HCT116 (cell line): ENCODE measurements around the gene HCN2. TPM values are rescaled to one million over a fixed set of nuclear protein-coding genes. Genes with fewer than 3 reads are reported as not detected.
A peak's percentile ranks its signal among the peaks of the same experiment; 100 is the strongest.

Experiments
- ATAC-seq: fragments of 200-7000 bp; cut with Tn5 transposase; 2 replicates; pipeline ENCODE4 v1.9.1; 2020; ENCODE audit warnings: mild to moderate bottlenecking, moderate library complexity
- BruUV-seq: library from RNA; stranded (reverse); fragments of 400-500 nt; replicated peaks from 2 replicates; lab custom pipeline; 2021; lab: Mats Ljungman, UMichigan
- CTCF ChIA-PET: fragments of 300-600 bp; sonication (Branson Sonifier 250); formaldehyde crosslinking; loops from one replicate; lab custom pipeline; 2021; ENCODE audit warnings: antibody characterized with exemption; lab: Charles Lee
- POLR2A ChIA-PET: fragments of 300-600, 350-600 bp; sonication (Branson Sonifier 250); formaldehyde crosslinking; loops from one replicate; lab custom pipeline; 2021; ENCODE audit warnings: antibody characterized with exemption; lab: Charles Lee
- RAD21 ChIA-PET, 2 experiments: fragments of 300-600 bp; sonication (Branson Sonifier 250); formaldehyde crosslinking; loops; one replicate each; lab custom pipeline; 2023; ENCODE audit warnings: low total read pairs in 2 of 2; ENCODE audit not compliant: uncharacterized antibody in 2 of 2, unreplicated experiment in 2 of 2, low non-redundant PET in 1 of 2; lab: Charles Lee
- DNase-seq: peaks from one replicate; pipeline ENCODE4 v3.0.0-alpha.2; 2010; ENCODE audit warnings: low read depth, low spot score
- H2AFZ ChIP-seq: fragments of 200-600 bp; shearing (Covaris generic), sonication (generic); 2 replicates; pipeline ENCODE4 v1.6.1; 2017; ENCODE audit warnings: low read depth, mixed run types, mixed read lengths, antibody characterized with exemption, low read length; ENCODE audit not compliant: poor library complexity, severe bottlenecking
- H3K27ac ChIP-seq: 2 replicates; pipeline ENCODE4 v1.5.1; 2012; ENCODE audit warnings: low read depth, low read length
- H3K27me3 ChIP-seq: fragments of 200-600 bp; sonication (generic); 2 replicates; pipeline ENCODE4 v1.6.1; 2016; ENCODE audit warnings: mixed run types, low read length, mixed read lengths; ENCODE audit not compliant: insufficient read depth
- H3K36me3 ChIP-seq, 2 experiments: fragments of 200-500 bp in 1 of 2; fragments of 200-600 bp in 1 of 2; sonication (Bioruptor generic) in 1 of 2; sonication (generic) in 1 of 2; 2 replicates each; pipeline versions ENCODE4 v1.5.1 to v1.6.1; 2014 to 2016; ENCODE audit warnings: low read length in 2 of 2, inconsistent platforms in 1 of 2, mixed read lengths in 1 of 2, mixed run types in 1 of 2; ENCODE audit not compliant: insufficient read depth in 2 of 2, control insufficient read depth in 1 of 2
- H3K4me1 ChIP-seq, 2 experiments: fragments of 200-600 bp in 1 of 2; sonication (generic) in 1 of 2; 2 replicates each; pipeline versions ENCODE4 v1.5.1 to v1.6.1; 2012 to 2017; ENCODE audit warnings: low read length in 2 of 2, inconsistent platforms in 1 of 2, mild to moderate bottlenecking in 1 of 2, mixed read lengths in 1 of 2, mixed run types in 1 of 2, moderate library complexity in 1 of 2; ENCODE audit not compliant: insufficient read depth in 2 of 2, control insufficient read depth in 1 of 2
- H3K4me2 ChIP-seq: fragments of 200-600 bp; sonication (generic); 2 replicates; pipeline ENCODE4 v1.6.1; 2017; ENCODE audit warnings: mixed run types, low read length, mixed read lengths
- H3K4me3 ChIP-seq, 2 experiments: fragments of 200-600 bp in 1 of 2; sonication (generic) in 1 of 2; replicated peaks in 1 of 2; 2 replicates each; pipeline ENCODE4 v1.5.1; 2011 to 2016; ENCODE audit warnings: low read length in 2 of 2, control low read depth in 1 of 2, low read depth in 1 of 2, mild to moderate bottlenecking in 1 of 2, mixed read lengths in 1 of 2, mixed run types in 1 of 2
- H3K79me2 ChIP-seq: fragments of 200-600 bp; sonication (generic); 2 replicates; pipeline ENCODE4 v1.6.1; 2017; ENCODE audit warnings: mild to moderate bottlenecking, mixed run types, low read length, moderate library complexity, mixed read lengths; ENCODE audit not compliant: insufficient read depth
- H3K9ac ChIP-seq: fragments of 200-600 bp; sonication (generic); 2 replicates; pipeline ENCODE4 v1.6.1; 2016; ENCODE audit warnings: low read length, mixed read lengths
- H3K9me2 ChIP-seq: fragments of 200-600 bp; sonication (generic), shearing (Covaris generic); 2 replicates; pipeline ENCODE4 v1.6.1; 2017; ENCODE audit warnings: mixed run types, mild to moderate bottlenecking, moderate library complexity; ENCODE audit not compliant: insufficient read depth
- H3K9me3 ChIP-seq, 2 experiments: fragments of 200-500 bp in 1 of 2; fragments of 200-600 bp in 1 of 2; sonication (Bioruptor generic) in 1 of 2; sonication (generic) in 1 of 2; 2 replicates each; pipeline ENCODE4 v1.6.1; 2014 to 2017; ENCODE audit warnings: low read length in 2 of 2, mixed read lengths in 2 of 2, inconsistent platforms in 1 of 2, low read depth in 1 of 2, mild to moderate bottlenecking in 1 of 2, mixed run types in 1 of 2, moderate library complexity in 1 of 2; ENCODE audit not compliant: control insufficient read depth in 1 of 2, insufficient read depth in 1 of 2
- H4K20me1 ChIP-seq: fragments of 200-600 bp; sonication (generic), shearing (Covaris generic); 2 replicates; pipeline ENCODE4 v1.6.1; 2017; ENCODE audit warnings: mixed run types, mild to moderate bottlenecking, moderate library complexity; ENCODE audit not compliant: insufficient read depth
- CEBPB ChIP-seq: IDR thresholded peaks from 2 replicates; pipeline ENCODE4 v1.6.1; 2012; ENCODE audit warnings: low read depth
- EZH2phosphoT487 ChIP-seq: fragments of 200-600 bp; IDR thresholded peaks from 2 replicates; pipeline ENCODE4 v1.6.1; 2018; ENCODE audit warnings: antibody characterized with exemption, borderline replicate concordance
- FOSL1 ChIP-seq: IDR thresholded peaks from 2 replicates; pipeline ENCODE4 v1.6.1; 2012; ENCODE audit warnings: low read depth
- JUND ChIP-seq: IDR thresholded peaks from 2 replicates; pipeline ENCODE4 v1.6.1; 2012
- SP1 ChIP-seq: IDR thresholded peaks from 2 replicates; pipeline ENCODE4 v1.6.1; 2012; ENCODE audit warnings: low read depth
- YY1 ChIP-seq: IDR thresholded peaks from 2 replicates; pipeline ENCODE4 v1.6.1; 2011; ENCODE audit warnings: low read length, low read depth, moderate library complexity, mild to moderate bottlenecking; ENCODE audit not compliant: insufficient replicate concordance; ENCODE audit errors: extremely low read depth
- intact Hi-C: fragments of 100-400 bp; cut with micrococcal nuclease; formaldehyde crosslinking; loops from 2 replicates; pipeline ENCODE4 v1.10.0; 2022
- total RNA-seq: library from RNA; stranded (reverse); gene quantifications from one replicate; pipeline ENCODE4 v1.2.1, GENCODE V29; 2021; ENCODE audit not compliant: unreplicated experiment
- TF ChIP-seq, protein P1 (sequence below), 3 experiments: fragments of 200-600 bp in 1 of 3; sonication (generic) in 1 of 3; IDR thresholded peaks in 2 of 3; conservative IDR thresholded peaks in 1 of 3; 2 replicates each; pipeline ENCODE4 v1.5.1; 2012 to 2017; ENCODE audit warnings: low read depth in 2 of 3, low read length in 2 of 3, antibody characterized with exemption in 1 of 3, borderline replicate concordance in 1 of 3, control low read depth in 1 of 3, mild to moderate bottlenecking in 1 of 3, mixed read lengths in 1 of 3, mixed run types in 1 of 3, moderate library complexity in 1 of 3; ENCODE audit not compliant: insufficient read depth in 1 of 3

HCN2 gene
- total RNA-seq, 1 experiment from 2014 or later: 2.4 TPM

DNA sequence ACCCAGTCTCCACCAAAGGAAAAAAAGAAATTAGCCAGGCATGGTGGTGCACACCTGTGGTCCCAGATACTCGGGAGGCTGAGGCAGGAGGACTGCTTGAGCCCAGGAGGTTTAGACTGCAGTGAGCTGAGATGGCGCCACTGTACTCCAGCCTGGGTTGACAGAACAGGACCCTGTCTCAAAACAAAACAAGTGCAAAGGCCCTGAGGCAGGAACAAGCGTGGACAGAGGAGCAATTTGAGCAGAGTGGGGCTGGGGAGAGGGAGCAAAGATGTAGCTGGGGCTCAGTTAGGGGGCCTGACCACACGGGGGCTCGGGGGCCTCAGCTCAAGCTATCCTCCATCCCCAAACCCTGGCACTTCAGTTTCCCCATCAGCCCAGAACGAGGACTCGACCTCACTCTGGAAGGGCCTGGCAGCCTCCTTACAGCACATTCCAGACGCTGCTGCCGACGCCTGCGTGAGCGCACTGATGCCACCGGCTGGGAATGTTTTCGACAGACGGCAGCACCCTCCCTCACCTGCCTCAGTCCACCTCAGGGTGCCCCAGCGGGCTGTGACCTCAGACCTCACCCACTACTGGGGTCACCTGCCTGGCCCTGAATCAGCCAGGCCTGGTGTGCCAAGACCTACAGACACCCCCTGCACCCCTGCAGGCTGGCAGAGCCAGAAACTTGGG lies 45.4 kb downstream of the HCN2 start:
- DNase-seq: no peak
- no TSS peak for BruUV-seq
- Histone ChIP-seq H3K27me3 (no peaks in the 10 kb centered on the region), H3K79me2 (peaks cover 31% of the 10 kb centered on the region)
- CTCF ChIA-PET: no interaction called here
- TF ChIP-seq FOSL1: no peak
- TF ChIP-seq JUND: no peak
- TF ChIP-seq, all 23 proteins: peak for 0
- H3K36me3 ChIP-seq: peaks cover 4 to 16% of the 10 kb centered on the region in 2 experiments; a peak in 3 of 4 replicates
- POLR2A ChIA-PET: no interaction called here
- no peaks in the 10 kb centered on the region for H4K20me1 ChIP-seq
- RAD21 ChIA-PET: no interaction called here
- H3K4me2 ChIP-seq: no peak overlapping the region
- H3K4me3 ChIP-seq: no peak overlapping the region
- no peak overlapping the region for H3K27ac ChIP-seq
- no peak overlapping the region for H3K9ac ChIP-seq
- no peaks in the 10 kb centered on the region for H3K9me3 ChIP-seq
- H3K9me2 ChIP-seq: no peaks in the 10 kb centered on the region
- intact Hi-C loops: no loop called here
- no peak overlapping the region for H2AFZ ChIP-seq
- peaks cover 10 to 29% of the 10 kb centered on the region in 2 experiments for H3K4me1 ChIP-seq
- no peak for ATAC-seq

DNA sequence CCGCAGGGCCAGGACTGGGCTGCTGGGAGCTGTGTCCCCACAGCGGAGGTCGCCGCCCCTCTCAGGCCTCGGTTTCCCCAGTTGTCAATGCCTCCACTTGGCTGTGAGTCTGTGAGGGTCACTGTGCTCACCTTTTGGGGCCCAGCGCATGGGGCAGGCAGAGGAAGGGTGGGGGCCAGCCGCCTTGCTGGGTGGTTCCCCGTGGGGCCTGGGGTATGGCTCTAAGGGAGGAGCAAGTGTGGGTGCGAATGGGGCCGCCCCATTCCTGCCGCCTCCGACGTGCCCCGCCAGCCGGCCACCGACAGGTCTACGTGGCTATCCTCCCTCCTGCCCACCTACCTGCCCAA lies 49.2 kb downstream of the HCN2 start:
- no peak for DNase-seq
- Histone ChIP-seq H3K4me3 (peak overlapping the region; percentile 37 to 57), H3K9ac (peak overlapping the region; percentile 43; the same call in 1 of the 2 replicates)

More for the DNA sequence above, 49.2 kb downstream of the HCN2 start:
- intact Hi-C loops: no loop called here
- peak overlapping the region; percentile 89 for H3K4me2 ChIP-seq
- TF ChIP-seq EZH2phosphoT487: no peak
- no peak for TF ChIP-seq SP1
- TF ChIP-seq CEBPB: no peak
- TF ChIP-seq, protein P1, sequence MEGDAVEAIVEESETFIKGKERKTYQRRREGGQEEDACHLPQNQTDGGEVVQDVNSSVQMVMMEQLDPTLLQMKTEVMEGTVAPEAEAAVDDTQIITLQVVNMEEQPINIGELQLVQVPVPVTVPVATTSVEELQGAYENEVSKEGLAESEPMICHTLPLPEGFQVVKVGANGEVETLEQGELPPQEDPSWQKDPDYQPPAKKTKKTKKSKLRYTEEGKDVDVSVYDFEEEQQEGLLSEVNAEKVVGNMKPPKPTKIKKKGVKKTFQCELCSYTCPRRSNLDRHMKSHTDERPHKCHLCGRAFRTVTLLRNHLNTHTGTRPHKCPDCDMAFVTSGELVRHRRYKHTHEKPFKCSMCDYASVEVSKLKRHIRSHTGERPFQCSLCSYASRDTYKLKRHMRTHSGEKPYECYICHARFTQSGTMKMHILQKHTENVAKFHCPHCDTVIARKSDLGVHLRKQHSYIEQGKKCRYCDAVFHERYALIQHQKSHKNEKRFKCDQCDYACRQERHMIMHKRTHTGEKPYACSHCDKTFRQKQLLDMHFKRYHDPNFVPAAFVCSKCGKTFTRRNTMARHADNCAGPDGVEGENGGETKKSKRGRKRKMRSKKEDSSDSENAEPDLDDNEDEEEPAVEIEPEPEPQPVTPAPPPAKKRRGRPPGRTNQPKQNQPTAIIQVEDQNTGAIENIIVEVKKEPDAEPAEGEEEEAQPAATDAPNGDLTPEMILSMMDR (IDR thresholded peaks at IDR 0.05 in 2 of 3, conservative IDR thresholded peaks at IDR 0.05 in 1 of 3; ENCODE audit: borderline replicate concordance in 1 of 3, insufficient read depth in 1 of 3, low read depth in 2 of 3, low read length in 2 of 3): no peak
- no peak for TF ChIP-seq YY1
- TF ChIP-seq, all 23 proteins: peak for 0
- H3K27ac ChIP-seq: no peak overlapping the region
- ChIA-PET POLR2A (no interaction called here), RAD21 (no interaction called here), CTCF (no interaction called here)
- no peaks in the 10 kb centered on the region for H4K20me1 ChIP-seq
- no peak overlapping the region for H2AFZ ChIP-seq
- no TSS peak for BruUV-seq
- peak; percentile 1; the same call in 1 of the 2 replicates for ATAC-seq
- H3K4me1 ChIP-seq: peaks cover 6 to 24% of the 10 kb centered on the region in 2 experiments
- H3K27me3 ChIP-seq: no peaks in the 10 kb centered on the region
- no peaks in the 10 kb centered on the region for H3K79me2 ChIP-seq
- no peaks in the 10 kb centered on the region for H3K9me3 ChIP-seq
- no peaks in the 10 kb centered on the region for H3K9me2 ChIP-seq
- H3K36me3 ChIP-seq: no peaks in the 10 kb centered on the region
